Lower leg skin (tissue), 4 donors: ENCODE data around the gene GRK1. TPM values are rescaled to one million over a fixed set of nuclear protein-coding genes. Genes with fewer than 3 reads are reported as not detected.
"Not testable (repeated sequence)": the region's sequence is repeated elsewhere in the genome, so short reads cannot be mapped to it uniquely, and the experiment has no call there.

ENCODE experiments used
- DNase-seq, 2 donors: peaks; one replicate each; pipeline ENCODE4 v3.0.0-alpha.2; 2019; ENCODE audit warnings: low spot score in 2 of 2
- H3K4me3 ChIP-seq: fragments of 200-600 bp; sonication (generic); 2 replicates; pipeline ENCODE4 v1.5.1; 2017; ENCODE audit warnings: mild to moderate bottlenecking, low read depth; ENCODE audit not compliant: poor library complexity, severe bottlenecking
- POLR2A ChIP-seq, 2 donors: fragments of 450-650 bp; IDR thresholded peaks; one replicate each; pipeline ENCODE4 v1.6.1; 2016 to 2017; ENCODE audit warnings: antibody characterized with exemption in 2 of 2, mild to moderate bottlenecking in 1 of 2, moderate library complexity in 1 of 2
- WGBS, 2 donors: methylation state at CpG; one replicate each; pipeline ENCODE4 v1.1.5; 2018; 5-methylcytosine and 5-hydroxymethylcytosine counted together
- intact Hi-C: fragments of 100-400 bp; cut with DNase I; formaldehyde crosslinking; loops from one replicate; pipeline ENCODE4 v1.15.0; 2023; ENCODE audit warnings: low total_unique reads
- total RNA-seq, 4 donors: library from RNA; depleted of rRNA; stranded (reverse); fragments of >200 nt; gene quantifications; one replicate each; pipeline ENCODE4 v1.1.0, GENCODE V29; 2016
- TF ChIP-seq, protein P1 (sequence below), 3 donors: fragments of 450-650 bp; IDR thresholded peaks; one replicate each; pipeline ENCODE4 v1.5.1; 2016; ENCODE audit warnings: antibody characterized with exemption in 3 of 3, mild to moderate bottlenecking in 3 of 3, moderate library complexity in 2 of 3

Gene GRK1
- total RNA-seq, 4 donors from 2014 or later: not detected

DNA sequence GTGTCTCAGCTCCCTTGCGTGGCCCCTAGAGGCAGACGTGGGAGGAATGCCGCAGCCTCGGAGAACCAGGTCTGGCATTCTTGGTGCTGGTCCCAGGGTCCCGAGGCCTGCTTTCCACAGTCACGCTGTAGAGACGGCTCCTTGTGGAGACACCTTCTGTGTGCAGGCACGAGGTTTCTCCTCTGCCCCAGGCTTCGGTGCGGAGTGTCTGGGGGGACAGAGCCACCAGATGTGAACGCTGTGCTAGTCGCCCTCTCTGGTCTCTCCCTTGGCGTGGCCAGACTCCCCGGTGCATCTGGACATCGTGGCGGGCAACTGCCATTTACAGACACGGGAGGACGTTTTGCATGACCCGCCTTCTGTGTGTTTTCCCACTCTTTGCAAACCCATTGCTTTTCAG lies 84.5 kb downstream of the GRK1 start:
- H3K4me3 ChIP-seq: no peak overlapping the region
- 90 to 96% methylated on average over 14 to 19 of the region's 19 CpGs for WGBS, 2 donors
- intact Hi-C loops: no loop called here
- TF ChIP-seq, protein P1, sequence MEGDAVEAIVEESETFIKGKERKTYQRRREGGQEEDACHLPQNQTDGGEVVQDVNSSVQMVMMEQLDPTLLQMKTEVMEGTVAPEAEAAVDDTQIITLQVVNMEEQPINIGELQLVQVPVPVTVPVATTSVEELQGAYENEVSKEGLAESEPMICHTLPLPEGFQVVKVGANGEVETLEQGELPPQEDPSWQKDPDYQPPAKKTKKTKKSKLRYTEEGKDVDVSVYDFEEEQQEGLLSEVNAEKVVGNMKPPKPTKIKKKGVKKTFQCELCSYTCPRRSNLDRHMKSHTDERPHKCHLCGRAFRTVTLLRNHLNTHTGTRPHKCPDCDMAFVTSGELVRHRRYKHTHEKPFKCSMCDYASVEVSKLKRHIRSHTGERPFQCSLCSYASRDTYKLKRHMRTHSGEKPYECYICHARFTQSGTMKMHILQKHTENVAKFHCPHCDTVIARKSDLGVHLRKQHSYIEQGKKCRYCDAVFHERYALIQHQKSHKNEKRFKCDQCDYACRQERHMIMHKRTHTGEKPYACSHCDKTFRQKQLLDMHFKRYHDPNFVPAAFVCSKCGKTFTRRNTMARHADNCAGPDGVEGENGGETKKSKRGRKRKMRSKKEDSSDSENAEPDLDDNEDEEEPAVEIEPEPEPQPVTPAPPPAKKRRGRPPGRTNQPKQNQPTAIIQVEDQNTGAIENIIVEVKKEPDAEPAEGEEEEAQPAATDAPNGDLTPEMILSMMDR (IDR thresholded peaks at IDR 0.05): no peak
- no peak for TF ChIP-seq POLR2A (IDR thresholded peaks at IDR 0.05)
- no peak for DNase-seq

- 88 to 92% methylated on average over 75 of the region's 78 CpGs for WGBS, 2 donors
- intact Hi-C loops, H3K4me3 ChIP-seq, DNase-seq: not testable (repeated sequence)
These were observed 85.4 kb downstream of the GRK1 start for GRCh38 chr13:113752211-113752986.

DNA sequence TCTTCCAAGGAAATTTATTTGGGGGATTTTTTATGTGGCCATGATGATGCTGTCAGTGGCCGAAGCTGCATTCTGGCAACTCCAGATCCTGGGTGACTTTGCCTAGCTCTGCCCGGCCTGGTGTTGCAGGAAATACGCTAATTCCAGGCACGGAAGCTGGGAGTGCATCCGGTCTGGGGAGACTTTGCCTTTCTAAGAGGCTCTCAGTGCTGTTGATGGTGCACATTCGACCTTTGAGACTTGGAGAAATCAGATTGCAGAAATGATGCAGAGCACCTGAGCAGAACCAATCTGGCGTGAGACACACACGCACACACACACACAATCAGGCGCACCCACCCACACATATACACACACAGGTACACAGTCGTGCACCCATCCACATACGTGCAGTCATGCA lies 86.2 kb downstream of the GRK1 start:
- no peak for DNase-seq
- H3K4me3 ChIP-seq: no peak overlapping the region
- WGBS, 2 donors: 79 to 81% methylated on average over 11 of the region's 11 CpGs
- TF ChIP-seq, protein P1 (IDR thresholded peaks at IDR 0.05): no peak
- TF ChIP-seq POLR2A (IDR thresholded peaks at IDR 0.05): no peak
- intact Hi-C loops: no loop called here

DNA sequence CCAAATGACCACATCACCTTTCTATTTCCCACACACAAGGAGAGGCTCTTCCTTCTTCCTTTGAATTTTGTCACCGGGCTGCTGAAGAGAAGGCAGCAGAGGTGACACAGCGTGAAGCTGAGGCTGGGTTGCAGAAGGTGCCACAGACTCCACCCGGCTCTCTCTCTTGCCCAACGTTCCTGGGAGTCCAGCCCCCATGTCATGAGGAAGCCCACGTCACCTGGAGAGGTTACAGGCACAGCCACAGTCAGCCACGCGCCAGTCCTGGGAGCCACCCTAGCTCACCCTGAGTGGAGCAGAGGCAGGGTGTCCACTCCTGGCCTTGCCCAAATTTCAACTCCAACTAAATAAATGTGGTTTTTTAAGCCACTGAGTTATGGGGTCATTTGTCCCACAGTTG lies 87.2 kb downstream of the GRK1 start:
- WGBS, 2 donors: 80 to 88% methylated on average over 7 of the region's 7 CpGs
- no peak for DNase-seq
- intact Hi-C loops: no loop called here

DNA sequence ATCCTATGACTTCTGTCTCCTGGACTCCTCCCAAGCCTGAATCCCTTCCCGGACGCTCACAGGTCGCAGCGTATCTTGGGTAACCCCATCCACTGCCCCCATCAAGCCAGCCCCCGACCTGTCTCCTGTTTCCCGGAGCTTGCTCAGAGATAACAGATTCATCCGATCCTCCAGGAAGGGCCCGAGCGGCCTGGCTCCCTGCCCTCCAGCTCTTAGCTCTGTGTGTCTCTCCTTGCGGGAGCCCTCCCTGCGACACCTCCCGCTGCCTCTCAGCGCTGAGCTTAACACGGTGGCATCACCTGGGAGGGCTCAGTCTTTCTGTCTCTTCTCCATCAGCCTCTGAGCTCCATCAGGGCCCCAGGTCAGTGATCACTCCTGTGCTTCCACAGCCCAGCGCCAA lies 87.7 kb downstream of the GRK1 start:
- DNase-seq: no peak
- H3K4me3 ChIP-seq: no peak overlapping the region
- TF ChIP-seq, protein P1 (IDR thresholded peaks at IDR 0.05): no peak
- no peak for TF ChIP-seq POLR2A (IDR thresholded peaks at IDR 0.05)
- intact Hi-C loops: no loop called here
- WGBS, 2 donors: 84 to 90% methylated on average over 15 of the region's 15 CpGs

More for the DNA sequence above, 87.2 kb downstream of the GRK1 start:
- TF ChIP-seq, protein P1 (IDR thresholded peaks at IDR 0.05): no peak
- no peak for TF ChIP-seq POLR2A (IDR thresholded peaks at IDR 0.05)
- H3K4me3 ChIP-seq: no peak overlapping the region

DNA sequence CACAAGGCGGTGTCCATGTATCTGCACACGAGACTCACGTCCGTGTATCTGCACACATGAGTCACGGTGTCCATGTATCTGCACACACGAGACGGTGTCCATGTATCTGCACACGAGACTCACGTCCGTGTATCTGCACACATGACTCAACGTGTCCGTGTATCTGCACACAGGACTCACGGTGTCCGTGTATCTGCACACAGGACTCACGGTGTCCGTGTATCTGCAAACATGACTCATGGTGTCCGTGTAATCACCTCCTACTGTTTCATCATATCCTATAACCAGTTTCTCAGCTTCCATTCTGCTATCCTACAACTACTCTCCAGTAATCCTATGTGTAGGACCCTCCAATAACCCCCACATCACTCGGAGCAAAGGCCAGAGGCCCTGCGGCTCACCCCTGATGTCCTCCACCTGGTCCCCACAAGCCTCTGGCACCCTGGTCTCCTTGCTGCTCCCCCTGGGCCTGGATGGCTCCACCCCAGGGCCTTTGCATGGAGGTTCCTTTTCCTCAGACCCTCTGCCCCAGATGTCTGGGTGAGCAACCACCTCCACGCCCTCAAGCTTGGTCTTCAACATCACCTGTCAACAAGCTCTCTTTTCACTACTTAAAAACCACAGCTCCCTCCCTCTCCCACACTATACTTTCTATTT lies 89.5 kb downstream of the GRK1 start:
- no peak overlapping the region for H3K4me3 ChIP-seq
- intact Hi-C loops: no loop called here
- DNase-seq: no peak
- 89 to 92% methylated on average over 20 of the region's 20 CpGs for WGBS, 2 donors
- TF ChIP-seq, protein P1 (IDR thresholded peaks at IDR 0.05): no peak
- no peak for TF ChIP-seq POLR2A (IDR thresholded peaks at IDR 0.05)
